HCT116 (cell line): ENCODE results near the gene C20orf144.

Experiments
- EGR1 ChIP-seq: IDR thresholded peaks from 2 replicates; pipeline ENCODE4 v1.6.1; 2012; ENCODE audit warnings: low read depth
- EZH2phosphoT487 ChIP-seq: fragments of 200-600 bp; IDR thresholded peaks from 2 replicates; pipeline ENCODE4 v1.6.1; 2018; ENCODE audit warnings: antibody characterized with exemption, borderline replicate concordance
- POLR2A ChIP-seq: IDR thresholded peaks from 2 replicates; pipeline ENCODE4 v1.7.0; 2011; ENCODE audit warnings: borderline replicate concordance; ENCODE audit not compliant: insufficient read depth, insufficient read length; ENCODE audit errors: extremely low read depth
- POLR2AphosphoS5 ChIP-seq: IDR thresholded peaks from 2 replicates; pipeline ENCODE4 v1.6.1; 2011; ENCODE audit warnings: mild to moderate bottlenecking, low read depth, low read length, moderate library complexity
- RAD21 ChIP-seq: IDR thresholded peaks from 2 replicates; pipeline ENCODE4 v1.6.1; 2012; ENCODE audit warnings: low read depth, mild to moderate bottlenecking
- SIN3A ChIP-seq: IDR thresholded peaks from 2 replicates; pipeline ENCODE4 v1.6.1; 2012; ENCODE audit warnings: low read depth
- SP1 ChIP-seq: IDR thresholded peaks from 2 replicates; pipeline ENCODE4 v1.6.1; 2012; ENCODE audit warnings: low read depth
- YY1 ChIP-seq: IDR thresholded peaks from 2 replicates; pipeline ENCODE4 v1.6.1; 2011; ENCODE audit warnings: low read length, low read depth, moderate library complexity, mild to moderate bottlenecking; ENCODE audit not compliant: insufficient replicate concordance; ENCODE audit errors: extremely low read depth
- ZFX ChIP-seq: fragments of 450-650 bp; IDR thresholded peaks from 2 replicates; pipeline ENCODE4 v1.6.1; 2017
- TF ChIP-seq, protein P1 (sequence below), 3 experiments: fragments of 200-600 bp in 1 of 3; sonication (generic) in 1 of 3; IDR thresholded peaks in 2 of 3; conservative IDR thresholded peaks in 1 of 3; 2 replicates each; pipeline ENCODE4 v1.5.1; 2012 to 2017; ENCODE audit warnings: low read depth in 2 of 3, low read length in 2 of 3, antibody characterized with exemption in 1 of 3, borderline replicate concordance in 1 of 3, control low read depth in 1 of 3, mild to moderate bottlenecking in 1 of 3, mixed read lengths in 1 of 3, mixed run types in 1 of 3, moderate library complexity in 1 of 3; ENCODE audit not compliant: insufficient read depth in 1 of 3

DNA sequence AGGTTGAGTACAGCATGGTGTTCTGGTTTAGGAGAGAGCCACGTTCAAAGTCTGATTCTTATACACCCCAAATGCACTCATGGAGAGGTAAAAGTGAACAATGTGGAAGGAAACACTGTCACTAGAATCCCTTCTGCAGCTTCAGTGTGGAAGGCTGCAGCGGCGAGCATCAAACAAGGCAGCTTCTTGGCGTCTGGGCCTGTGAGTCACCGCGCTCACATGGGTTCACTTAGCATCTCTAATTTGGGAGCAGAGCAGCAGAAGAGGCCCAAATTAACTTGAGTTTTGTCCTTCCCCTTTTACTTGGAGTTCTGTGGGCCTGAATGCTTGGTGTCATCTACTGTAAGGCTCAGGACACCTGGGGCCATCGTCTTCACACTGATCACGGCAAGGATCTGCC is 35.0 kb downstream of the C20orf144 start:
- no peak for TF ChIP-seq EGR1
- TF ChIP-seq, protein P1, sequence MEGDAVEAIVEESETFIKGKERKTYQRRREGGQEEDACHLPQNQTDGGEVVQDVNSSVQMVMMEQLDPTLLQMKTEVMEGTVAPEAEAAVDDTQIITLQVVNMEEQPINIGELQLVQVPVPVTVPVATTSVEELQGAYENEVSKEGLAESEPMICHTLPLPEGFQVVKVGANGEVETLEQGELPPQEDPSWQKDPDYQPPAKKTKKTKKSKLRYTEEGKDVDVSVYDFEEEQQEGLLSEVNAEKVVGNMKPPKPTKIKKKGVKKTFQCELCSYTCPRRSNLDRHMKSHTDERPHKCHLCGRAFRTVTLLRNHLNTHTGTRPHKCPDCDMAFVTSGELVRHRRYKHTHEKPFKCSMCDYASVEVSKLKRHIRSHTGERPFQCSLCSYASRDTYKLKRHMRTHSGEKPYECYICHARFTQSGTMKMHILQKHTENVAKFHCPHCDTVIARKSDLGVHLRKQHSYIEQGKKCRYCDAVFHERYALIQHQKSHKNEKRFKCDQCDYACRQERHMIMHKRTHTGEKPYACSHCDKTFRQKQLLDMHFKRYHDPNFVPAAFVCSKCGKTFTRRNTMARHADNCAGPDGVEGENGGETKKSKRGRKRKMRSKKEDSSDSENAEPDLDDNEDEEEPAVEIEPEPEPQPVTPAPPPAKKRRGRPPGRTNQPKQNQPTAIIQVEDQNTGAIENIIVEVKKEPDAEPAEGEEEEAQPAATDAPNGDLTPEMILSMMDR (IDR thresholded peaks at IDR 0.05 in 2 of 3, conservative IDR thresholded peaks at IDR 0.05 in 1 of 3; ENCODE audit: borderline replicate concordance in 1 of 3, insufficient read depth in 1 of 3, low read depth in 2 of 3, low read length in 2 of 3), result no peak
- TF ChIP-seq POLR2A, result no peak
- TF ChIP-seq POLR2AphosphoS5, result no peak
- TF ChIP-seq ZFX, result no peak
- TF ChIP-seq RAD21, result no peak
- no peak for TF ChIP-seq EZH2phosphoT487
- no peak for TF ChIP-seq YY1
- no peak for TF ChIP-seq SIN3A
- no peak for TF ChIP-seq SP1
